ENCODE data around the gene TBL2.
"Not testable (repeated sequence)": the region's sequence is repeated elsewhere in the genome, so short reads cannot be mapped to it uniquely, and the experiment has no call there.

DNA sequence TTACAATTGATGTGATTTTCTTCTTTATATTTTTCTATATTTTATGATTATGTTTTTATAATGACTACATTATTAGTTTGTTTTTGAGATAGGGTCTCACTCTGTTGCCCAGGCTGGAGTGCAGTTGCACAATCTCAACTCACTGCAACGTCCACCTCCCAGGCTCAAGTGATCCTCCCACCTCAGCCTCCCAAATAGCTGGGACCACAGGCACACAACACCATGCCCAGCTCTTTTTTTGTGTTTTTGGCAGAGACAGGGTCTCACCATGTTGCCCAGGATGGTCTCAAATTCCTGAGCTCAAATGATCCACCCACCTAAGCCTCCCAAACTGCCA is 52.3 kb downstream of the TBL2 start:
- TF ChIP-seq, protein P1, sequence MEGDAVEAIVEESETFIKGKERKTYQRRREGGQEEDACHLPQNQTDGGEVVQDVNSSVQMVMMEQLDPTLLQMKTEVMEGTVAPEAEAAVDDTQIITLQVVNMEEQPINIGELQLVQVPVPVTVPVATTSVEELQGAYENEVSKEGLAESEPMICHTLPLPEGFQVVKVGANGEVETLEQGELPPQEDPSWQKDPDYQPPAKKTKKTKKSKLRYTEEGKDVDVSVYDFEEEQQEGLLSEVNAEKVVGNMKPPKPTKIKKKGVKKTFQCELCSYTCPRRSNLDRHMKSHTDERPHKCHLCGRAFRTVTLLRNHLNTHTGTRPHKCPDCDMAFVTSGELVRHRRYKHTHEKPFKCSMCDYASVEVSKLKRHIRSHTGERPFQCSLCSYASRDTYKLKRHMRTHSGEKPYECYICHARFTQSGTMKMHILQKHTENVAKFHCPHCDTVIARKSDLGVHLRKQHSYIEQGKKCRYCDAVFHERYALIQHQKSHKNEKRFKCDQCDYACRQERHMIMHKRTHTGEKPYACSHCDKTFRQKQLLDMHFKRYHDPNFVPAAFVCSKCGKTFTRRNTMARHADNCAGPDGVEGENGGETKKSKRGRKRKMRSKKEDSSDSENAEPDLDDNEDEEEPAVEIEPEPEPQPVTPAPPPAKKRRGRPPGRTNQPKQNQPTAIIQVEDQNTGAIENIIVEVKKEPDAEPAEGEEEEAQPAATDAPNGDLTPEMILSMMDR (IDR thresholded peaks at IDR 0.05) = not testable (repeated sequence)
- not testable (repeated sequence) for TF ChIP-seq EP300 (IDR thresholded peaks at IDR 0.05)
